ENCODE measurements around the gene ALAS1.

Gene ALAS1

GRCh38 chr3:52216585-52217408 lies 18.8 kb downstream of the ALAS1 start:
- TF ChIP-seq CTCF (IDR thresholded peaks at IDR 0.05), result no peak
- peak; percentile 77 for DNase-seq (ENCODE audit: low spot score)
- Histone ChIP-seq H3K27ac (peak overlapping the region in 1 of 2 donors; percentile 46), H3K4me3 (no peak overlapping the region)

GRCh38 chr3:52217409-52217805 lies 19.4 kb downstream of the ALAS1 start:
- Histone ChIP-seq H3K27ac (peak overlapping the region in 1 of 2 donors; percentile 46), H3K4me3 (no peak overlapping the region)
- no peak for TF ChIP-seq CTCF (IDR thresholded peaks at IDR 0.05)
- DNase-seq (ENCODE audit: low spot score), result no peak

GRCh38 chr3:52218026-52218425 lies 20.1 kb downstream of the ALAS1 start:
- Histone ChIP-seq H3K4me3 (no peak overlapping the region), H3K27ac (peak overlapping the region in 1 of 2 donors; percentile 69)
- TF ChIP-seq CTCF (IDR thresholded peaks at IDR 0.05), result no peak
- DNase-seq (ENCODE audit: low spot score), result no peak

- H3K4me3 ChIP-seq, result no peak overlapping the region
- DNase-seq (ENCODE audit: low spot score), result no peak
- TF ChIP-seq CTCF (IDR thresholded peaks at IDR 0.05), result no peak
- H3K27ac ChIP-seq, result peak overlapping the region in 1 of 2 donors; percentile 69
Observed at GRCh38 chr3:52218454-52218853, 20.5 kb downstream of the ALAS1 start.

GRCh38 chr3:52218937-52219650 lies 21.1 kb downstream of the ALAS1 start:
- Histone ChIP-seq H3K4me3 (no peak overlapping the region), H3K27ac (peak overlapping the region in 1 of 2 donors; percentile 69)
- no peak for TF ChIP-seq CTCF (IDR thresholded peaks at IDR 0.05)
- no peak for DNase-seq (ENCODE audit: low spot score)

DNA sequence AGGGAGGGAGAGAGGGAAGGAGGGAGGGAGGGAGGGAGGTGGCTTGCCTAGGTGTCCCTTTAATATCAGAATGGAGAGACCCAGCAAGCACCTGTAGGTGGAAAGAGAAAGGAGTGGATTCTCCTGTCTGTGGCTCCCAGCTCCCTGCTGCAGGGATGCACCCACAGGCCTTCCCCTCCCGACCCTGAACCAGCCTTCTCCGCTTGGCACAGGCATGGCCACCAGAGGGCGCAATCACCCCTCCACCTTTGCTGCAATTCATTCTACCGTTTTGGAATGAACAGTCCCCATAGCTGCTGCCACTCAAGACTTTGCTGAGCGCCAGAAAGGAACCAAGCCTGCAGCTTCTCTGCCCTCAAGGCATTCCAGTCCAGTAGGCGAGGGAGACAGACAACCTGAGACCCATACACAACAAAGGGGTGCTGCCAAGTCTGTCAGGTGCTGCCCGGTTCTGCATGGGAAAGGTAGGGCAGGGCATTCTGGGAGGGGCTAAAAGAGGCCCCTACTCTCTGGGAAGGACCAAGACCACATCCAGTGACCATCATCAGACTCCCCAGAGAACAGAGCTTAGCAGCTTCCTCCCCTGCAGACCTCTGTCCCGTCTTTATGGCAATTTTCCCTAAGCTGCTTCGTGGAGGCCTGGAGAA lies 22.5 kb downstream of the ALAS1 start:
- peak; percentile 80 for TF ChIP-seq CTCF (IDR thresholded peaks at IDR 0.05)
- peak; percentile 85 for DNase-seq (ENCODE audit: low spot score)
- Histone ChIP-seq H3K27ac (no peak overlapping the region), H3K4me3 (no peak overlapping the region)

All from coronary artery (tissue), 2 donors.